NCI-H526 treated with DMSO at 0.1 percent for 48 hours (cell line): ENCODE results near the gene GMPR.

Source experiments
- DNase-seq: peaks from one replicate; lab custom pipeline; 2025; lab: John Stamatoyannopoulos, UW

GMPR gene

DNA sequence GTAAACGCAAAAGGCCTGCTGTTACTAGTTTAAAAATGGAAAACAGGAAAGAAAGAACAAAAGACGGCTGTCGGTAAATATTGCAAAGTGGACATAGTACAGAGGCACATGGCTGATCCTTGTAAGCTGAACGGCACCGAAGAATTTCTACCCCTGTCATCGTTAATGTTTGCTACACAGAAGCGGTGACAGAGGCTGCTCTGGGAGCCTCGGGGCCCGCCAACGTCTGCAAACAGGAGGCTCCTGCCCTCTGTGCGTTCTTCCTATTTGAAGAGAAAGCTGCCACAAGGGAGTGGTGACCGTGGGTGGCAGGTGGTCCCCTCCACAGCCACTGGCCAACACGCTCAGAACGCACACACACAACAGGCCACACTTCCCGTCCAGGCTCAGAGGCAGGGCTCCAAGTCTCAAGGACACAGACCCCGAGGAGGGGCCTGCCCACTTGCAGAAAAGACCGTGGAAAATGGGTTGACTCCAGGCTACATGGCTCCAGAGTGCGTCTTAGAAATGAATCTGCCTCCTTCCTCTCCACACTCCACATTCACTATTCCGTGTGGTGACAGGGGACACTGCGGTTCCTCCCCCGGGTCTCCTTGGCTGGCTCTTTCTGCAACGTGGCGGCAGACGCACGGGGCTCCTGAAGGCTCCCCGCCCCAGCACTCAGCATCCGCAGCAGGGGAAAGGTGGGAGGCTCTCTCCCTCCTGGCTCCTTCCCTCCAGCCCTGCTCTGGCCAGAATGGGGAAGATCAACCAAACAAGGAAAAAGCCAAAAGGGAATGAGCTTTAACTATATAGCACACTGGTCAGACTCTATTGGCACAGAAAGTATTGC lies 64.5 kb downstream of the GMPR start:
- DNase-seq, result no peak

DNA sequence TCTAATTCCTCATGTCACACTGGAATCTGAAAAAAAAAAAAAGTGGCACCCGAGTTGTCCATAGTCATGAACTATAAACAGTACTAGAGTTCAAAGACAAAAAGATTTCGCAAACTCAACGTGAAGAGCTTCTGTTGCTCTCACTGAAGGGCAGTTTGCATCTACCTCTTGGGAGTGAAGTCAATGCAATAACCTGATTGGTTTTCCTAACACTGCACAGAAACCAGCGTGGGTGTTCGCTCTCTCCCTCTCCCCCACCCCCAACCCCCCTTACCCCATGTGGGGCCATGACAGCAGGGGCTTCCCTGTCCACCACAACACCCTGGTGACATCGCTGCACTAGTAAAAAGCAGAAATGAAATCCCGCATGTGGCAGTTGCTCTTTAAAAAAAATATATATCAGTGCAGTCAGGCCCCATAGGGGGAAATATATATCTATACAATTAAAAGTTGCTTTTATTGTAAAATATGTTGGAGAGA lies 66.9 kb downstream of the GMPR start:
- no peak for DNase-seq

DNA sequence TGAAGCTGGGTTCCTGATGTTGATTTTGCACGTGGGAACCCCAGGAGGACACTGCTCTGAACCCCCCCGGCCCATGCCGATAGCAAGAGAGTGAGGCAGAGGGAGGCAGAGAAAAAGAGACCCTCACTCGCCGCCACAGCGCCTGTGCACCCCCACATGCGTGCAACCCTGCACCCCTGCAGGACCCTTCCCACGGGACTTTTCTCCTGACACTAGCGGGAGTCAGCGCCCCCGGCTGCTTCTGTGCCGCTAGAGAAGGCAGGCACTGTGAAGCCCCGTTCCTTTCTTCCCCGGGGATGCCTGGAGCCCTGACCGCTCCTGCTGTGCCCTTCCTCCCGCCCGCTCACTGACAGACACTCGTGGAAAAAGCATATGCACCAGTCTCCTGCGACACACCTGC lies 67.4 kb downstream of the GMPR start:
- DNase-seq, result no peak

DNA sequence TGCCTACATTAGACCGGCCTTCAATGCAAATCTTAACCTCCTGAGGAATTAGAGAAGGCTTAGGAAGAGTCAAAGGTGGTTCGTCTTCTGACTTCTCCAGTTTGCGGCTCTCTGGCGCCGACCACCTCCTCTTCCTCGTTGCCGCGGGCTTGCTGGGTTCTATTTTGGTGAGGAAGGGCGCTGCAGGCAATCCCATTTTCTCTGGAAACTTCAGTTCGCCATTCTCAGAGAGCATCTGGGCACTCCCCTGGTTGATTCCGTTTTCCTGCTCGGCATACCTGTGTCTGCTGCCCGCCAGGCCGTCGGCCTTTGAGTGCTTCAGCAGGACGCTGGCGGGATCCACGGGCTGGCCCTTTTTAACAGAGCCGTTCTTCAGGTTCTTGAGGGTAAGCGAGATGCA lies 67.9 kb downstream of the GMPR start:
- no peak for DNase-seq

DNA sequence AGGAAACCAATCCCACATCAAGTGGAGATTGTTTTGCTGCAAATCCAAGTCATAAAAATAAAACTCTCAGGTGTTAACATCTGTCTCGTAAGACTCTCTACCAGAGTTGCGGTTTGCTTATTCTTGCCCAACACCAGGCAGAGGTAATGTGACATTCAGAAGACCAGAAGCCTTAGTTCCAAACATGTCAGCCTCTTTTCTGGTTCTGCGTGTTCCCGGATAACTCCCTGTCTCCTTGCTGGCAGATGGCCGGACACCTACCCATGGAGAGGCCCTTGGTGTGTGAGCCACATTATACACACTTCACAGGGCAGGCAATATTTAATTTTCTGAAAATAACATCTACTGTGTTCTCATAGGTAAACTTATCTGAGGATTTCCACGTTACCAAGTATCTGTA lies 73.4 kb downstream of the GMPR start:
- DNase-seq, result no peak

DNA sequence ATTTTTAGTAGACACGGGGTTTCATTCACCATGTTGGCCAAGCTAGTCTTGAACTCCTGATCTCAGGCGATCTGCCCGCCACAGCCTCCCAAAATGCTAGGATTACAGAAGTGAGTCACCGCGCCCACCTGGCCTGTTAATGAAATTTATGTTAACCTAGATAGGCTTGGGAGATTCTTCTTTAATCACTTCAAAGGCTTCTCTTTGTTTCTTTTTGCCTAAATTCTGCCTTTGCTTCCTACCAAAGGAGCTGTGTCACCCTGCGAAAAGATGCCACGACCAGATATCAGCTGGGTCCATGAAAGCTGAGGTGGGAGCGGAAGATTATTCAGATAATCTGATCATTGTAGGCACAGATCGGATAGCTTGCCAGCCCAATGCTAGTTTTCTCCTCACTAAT lies 75.3 kb downstream of the GMPR start:
- DNase-seq, result no peak

DNA sequence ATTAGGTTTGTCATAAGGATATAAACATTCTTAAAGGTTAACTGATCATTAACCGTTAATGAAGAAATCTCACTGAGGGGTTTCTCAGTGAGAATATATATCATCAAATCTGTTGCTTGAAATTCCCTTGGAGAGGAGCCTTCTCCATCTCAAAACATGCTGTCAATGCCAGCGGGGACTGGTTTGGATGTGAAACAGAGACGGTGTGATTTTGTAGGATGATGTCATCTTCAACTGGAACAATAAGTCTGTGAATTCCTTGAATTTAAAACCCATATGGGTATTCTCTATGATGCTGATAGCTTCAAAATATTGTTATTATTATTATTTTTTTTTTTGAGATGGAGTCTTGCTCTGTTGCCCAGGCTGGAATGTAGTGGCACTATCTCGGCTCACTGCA lies 75.9 kb downstream of the GMPR start:
- no peak for DNase-seq

DNA sequence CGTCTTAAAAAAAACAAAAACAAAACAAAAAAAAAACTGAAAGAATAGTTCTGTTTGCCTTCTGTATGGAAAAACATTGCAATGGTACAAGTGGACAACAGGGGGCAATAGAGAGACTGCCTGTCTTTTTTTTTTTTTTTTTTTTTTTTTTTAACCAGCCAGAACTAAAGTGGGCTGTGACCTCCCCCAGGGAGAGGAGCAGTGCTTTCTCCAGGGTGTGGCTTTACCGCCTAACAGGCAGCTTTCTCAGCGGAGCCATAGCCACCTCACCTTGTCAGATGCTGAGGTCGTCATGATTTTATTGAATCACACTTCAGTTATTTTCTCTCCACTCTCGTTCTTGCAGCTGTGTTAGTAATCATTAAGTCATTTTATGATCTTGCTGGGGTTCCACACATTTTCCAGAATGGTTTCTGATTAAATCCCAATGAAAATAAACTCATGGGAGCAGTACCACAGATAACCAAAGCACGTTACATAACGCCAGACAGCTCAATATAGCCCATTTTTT lies 78.4 kb downstream of the GMPR start:
- DNase-seq, result no peak

DNA sequence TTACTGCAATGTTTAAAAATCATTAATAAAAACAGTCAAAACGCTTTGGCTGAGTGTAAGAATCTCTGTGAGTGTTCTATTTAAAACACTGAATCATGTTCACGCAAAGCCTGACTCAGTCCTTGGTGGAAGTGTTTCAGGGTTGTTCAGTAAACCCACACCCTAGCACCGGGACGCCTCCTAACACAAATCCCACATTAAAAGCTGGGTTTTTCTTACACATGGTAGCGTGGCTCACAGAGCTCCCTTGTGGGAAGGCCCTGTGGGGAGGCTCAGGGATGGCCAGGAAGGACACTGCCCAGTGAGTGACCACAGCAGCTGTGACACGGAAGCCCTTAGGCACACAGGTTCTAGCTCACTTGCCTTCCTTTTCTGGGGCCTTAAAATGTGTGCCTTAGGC lies 80.2 kb downstream of the GMPR start:
- DNase-seq, result no peak

DNA sequence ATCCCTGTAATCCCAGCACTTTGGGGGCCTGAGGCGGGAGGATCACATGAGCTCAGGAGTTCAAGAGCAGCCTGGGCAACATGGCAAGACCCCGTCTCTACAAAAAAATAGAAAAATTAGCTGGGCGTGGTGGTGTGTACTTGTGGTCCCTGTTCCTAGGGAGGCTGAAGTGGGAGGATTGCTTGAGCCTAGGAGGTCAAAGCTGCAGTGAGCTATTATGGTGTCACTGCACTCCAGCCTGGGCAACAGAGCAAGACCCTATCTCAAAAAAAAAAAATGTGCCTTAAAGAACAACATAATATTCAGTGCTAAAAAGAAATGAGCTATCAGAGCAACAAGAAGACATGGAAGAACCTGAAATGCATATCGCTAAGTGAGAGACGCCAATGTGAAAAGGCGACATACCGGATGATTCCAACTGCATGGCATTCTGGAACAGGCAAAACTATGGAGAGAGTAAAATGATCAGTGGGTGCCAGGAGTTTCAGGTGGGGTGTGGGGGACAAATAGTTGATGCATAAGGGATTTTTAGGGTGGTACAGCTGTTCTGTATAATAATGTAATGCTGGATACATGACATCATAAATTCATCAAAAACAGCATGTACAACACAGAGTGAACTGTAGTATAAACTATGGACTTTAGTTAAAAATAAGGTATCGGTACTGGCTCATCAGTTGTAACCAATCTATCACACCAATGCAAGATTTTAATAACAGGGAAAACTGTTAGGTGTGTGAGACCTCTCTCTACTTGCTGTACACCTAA lies 80.8 kb downstream of the GMPR start:
- DNase-seq, result no peak

DNA sequence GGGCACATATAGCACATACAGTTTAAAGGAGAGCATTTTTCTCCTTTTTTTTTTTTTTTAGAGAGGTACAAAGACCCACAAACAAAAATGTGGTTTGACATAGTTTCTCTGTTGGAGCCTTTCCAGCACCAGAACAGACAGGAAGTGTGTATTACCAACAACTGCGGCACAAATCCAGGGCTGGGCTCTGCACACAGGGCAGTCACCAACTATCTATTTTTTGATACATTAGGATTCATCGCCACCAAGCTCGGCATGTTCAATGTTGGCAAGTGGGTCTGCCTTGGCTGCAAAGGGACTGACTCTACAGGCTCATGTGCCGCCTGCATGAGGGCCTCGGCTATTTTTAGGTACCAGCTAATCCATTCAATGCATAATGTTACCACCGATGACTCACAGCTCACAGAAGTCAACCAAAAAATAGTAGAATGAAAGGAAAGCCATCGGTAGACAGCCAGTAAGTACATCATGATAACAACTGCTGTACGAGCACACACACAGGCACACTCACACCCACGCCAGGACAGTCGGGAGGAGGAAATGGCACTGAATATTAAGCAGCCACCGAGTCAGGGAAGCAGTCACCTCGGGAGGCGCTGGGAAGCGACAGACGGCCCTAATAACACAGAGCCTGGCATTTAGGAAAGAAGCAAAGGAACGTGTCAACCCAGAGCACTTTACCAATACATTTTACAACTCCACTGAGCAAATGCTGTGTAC lies 81.6 kb downstream of the GMPR start:
- DNase-seq, result no peak

DNA sequence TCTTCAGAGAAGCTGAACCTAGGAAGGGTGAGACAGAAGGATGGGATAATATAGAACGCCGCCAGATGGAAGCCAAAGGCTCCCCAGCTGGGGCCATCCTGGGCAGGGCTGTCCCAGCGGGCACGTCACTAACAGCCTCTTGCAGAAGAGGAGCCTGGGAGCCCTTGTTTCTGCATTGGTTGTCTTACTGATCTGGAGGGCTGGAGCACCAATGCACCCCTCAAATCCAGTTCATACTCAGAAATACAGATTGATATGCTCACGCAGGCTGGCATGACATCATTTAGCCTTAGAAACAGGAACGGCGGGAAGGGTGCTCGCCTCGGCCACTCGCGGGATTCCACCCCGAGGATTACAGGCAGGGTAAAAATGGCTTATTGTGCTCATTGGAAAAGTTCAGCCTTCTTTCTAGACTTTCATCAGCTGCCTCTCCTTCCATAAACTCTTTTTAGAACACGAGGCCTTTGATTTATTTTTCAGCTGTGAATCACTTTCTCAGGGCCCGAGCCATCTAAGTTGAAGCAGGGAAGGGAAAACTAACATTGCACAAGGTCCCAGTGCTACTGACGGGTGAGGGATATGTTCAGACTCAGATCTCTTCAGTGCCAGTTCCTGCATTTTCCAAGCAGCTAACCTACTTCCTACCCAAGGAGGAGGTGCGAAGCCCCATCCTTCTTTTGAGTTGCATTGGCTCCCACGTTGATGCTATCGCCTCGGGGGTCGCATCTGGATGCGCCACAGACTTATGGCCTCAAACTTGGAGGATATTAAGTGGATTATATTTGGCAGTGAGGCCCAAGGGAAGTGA lies 82.3 kb downstream of the GMPR start:
- DNase-seq, result no peak

DNA sequence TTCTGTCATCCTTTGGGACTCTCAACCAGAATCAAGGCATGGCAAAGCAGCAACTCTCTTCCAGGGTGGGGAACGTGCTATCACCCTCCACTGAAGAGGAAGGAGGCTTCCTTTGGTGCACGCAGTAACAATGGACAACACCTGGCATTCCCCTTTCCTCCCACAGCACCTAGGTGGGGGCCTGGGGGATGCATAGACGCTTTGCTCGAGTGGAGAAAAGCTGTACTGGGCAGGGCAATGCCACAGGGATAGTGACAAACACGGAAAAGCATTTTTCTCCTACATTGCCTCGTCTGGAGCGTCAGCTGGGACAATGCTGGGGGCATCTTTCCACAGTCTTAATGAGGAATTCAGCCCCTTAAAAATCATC lies 82.9 kb downstream of the GMPR start:
- DNase-seq, result no peak

DNA sequence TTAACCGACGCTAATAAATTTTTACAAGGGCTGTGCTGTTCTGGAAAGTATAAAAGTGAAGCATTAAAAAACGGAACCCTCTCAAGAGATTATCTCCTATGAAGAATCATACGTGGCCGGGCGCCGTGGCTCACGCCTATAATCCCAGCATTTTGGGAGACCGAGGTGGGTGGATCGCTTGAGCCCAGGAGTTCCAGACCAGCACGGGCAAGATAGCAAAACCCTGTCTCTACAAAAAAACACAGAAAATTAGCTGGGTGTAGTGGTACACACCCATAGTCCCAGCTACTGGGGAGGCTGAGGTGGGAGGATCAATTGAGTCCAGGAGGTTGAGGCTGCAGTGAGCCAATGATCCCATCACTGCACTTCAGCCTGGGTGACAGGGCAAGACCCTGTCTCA lies 83.4 kb downstream of the GMPR start:
- DNase-seq, result no peak

DNA sequence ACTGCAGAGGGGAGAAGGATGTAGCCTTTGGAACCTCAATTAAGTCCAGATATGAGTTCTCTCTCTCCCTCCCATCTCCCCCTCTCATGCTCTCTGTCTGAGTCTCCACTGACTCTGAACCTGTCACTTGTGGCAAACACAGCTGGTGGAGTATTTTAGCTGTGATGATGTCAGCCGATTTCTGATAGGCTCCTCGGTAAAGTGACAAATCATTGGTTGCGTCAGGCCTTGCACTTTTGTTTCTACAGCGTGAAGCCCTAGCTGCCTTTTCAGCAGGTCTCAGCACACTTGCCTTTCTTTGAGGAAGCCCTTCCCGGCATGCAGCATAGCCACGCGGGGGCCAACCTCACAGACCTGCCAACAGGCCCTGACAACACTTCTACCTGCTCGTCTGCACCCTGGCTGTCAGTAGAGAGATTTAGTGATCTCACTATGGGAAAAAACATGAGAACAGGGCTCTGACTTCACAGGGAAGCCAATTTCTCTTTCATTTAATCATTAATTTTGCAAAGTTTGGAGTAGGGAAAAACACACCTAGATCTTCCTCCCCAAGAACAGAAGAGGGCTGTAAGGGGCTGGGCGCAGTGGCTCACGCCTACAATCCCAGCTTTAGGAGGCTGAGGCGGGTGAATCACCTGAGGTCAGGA lies 84.4 kb downstream of the GMPR start:
- DNase-seq, result no peak

DNA sequence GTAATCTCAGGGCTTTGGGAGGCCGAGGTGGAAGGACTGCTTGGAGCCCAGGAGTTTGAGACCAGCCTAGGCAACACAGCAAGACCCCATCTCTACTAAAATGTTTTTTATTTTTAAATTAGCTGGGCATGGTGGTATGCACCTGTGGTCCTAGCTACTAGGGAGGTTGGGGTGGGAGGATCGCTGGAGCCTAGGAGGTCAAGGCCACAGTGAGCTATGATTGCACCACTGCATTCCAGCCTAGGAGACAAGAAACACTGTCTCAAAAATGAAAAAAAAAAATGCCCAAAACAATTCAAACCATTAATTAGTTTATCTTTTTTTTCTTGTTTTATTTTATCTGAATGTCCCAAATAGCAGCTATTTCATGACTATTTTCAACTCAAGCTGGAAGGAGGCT lies 85.8 kb downstream of the GMPR start:
- no peak for DNase-seq

DNA sequence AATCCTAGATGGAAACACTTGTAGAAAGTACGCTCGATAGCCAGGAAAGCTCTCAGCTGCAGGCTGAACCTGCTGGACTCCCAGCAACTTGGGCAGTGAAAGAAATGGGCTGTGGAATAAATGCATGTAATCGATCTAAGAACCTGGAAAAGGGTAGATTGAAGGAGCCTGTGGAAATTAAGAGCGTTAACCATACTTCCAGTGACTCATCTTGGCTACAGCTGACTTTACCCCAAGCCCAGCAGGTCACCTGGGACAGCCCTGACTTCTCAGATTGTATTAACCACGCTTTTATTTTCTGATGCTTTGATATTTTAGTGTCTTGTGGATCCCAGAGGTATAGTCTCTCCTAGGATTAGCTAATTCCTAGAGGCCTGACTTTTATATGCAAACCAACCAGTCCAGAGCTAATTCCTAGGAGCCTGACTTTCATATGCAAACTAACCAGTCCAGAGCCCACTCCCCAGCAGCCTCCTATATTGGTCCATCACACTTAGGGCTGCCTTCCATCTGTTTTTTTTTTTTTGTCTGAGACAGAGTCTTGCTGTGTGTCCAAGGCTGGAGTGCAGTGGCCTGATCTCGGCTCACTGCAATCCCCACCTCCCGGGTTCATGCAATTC lies 86.3 kb downstream of the GMPR start:
- DNase-seq, result peak; percentile 10

DNA sequence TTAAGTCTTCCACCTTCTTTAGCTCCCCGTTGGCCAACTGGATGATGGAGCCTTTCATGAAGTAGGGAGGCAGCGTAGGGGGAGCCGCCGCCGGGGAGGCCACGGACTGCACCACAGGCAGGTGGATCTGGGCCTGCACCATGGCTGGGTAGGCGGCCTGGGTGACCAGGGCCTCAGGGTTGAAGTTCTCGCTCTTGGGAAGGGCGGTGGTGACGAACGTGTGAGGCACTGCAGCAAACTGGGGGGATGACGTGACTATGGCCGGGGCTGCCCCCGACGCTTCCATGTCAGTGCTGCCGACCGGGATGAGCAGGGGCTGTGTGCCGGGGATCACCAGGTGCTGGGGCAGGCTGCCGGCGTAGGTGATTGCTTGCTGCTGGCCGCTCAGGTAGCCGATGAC lies 88.1 kb downstream of the GMPR start:
- no peak for DNase-seq

DNA sequence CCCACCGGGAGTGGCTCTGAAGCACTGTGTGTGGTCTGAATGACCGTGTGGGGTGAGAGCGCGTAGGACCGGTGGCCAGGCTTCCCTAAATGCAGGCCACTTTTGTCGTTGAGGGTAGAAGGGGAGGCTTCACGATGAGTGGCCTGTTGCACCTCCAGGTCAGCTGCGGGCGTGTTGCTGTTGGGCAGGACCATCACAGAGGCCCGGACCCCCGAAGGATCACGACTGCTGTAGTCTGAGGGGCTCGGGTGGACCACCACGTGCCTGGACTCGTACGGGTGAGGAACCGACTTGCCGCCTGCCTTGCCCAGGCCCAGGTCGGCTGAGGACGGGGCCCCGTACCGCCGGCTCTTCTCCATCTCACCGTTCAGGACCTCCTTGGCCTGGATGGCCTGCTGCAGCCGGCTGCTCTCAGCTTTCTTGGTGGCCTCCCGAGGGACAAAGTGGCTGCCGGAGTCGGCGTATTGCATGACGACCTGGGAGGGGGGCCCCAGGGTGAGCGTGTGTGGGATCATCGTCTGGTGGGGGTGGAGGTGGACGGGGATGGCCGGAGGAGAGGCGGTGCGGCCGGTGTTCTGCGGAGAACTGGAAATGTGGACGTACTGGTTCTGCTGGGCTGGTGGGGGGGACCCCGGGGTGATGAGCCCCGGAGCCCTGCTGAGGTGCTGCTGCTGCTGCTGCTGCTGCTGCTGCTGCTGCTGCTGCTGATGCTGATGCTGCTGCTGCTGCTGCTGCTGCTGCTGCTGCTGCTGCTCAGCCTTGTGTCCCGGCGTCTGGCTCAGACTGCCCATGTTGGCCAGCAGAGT lies 88.8 kb downstream of the GMPR start:
- no peak for DNase-seq

DNA sequence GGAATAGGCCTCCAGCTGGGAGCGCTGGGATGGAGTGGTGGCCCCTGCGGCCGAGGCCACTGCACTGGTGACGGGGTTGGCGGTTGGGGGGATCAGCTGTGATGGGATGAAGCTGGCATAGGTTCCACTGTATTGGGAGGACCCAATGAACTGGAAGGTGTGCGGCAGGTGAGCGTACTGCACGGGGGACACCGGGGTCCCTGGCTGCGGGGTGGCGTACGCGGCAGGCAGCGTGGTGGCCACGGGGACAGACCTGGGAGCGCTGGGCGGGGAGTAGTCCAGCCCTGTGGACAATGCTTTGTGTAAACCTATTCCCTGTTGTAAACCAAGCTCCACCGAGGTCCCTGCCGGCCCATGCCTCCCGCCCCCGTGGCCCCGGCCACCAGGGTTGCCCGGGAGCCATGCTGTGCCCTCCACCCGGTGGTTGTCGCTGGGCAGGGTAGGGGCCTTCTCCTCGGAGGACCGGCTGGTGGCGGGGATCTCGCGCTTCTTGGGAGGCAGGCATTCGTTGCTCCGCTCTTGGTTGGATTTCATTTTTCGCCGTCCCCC lies 89.5 kb downstream of the GMPR start:
- DNase-seq, result no peak
